Effector memory CD8-positive, alpha-beta T cell (primary cell): Measurements from ENCODE around the gene GPR21.

Experiments
- ATAC-seq: fragments of 150-1000 bp; cut with Tn5 transposase; replicated peaks from 2 replicates; pipeline ENCODE4 v1.10.0; 2021; ENCODE audit warnings: mild to moderate bottlenecking, moderate library complexity
- DNase-seq, 3 experiments: peaks; one replicate each; pipeline ENCODE4 v3.0.0; 2021
- H3K27ac Mint-ChIP-seq, 2 donors: one replicate each; pipeline ENCODE4 v1.8.0; 2022; ENCODE audit warnings: mild to moderate bottlenecking in 2 of 2, mixed read lengths in 2 of 2, moderate library complexity in 2 of 2
- H3K27me3 Mint-ChIP-seq, 2 donors: one replicate each; pipeline ENCODE4 v1.8.0; 2022; ENCODE audit warnings: mixed read lengths in 2 of 2
- H3K36me3 Mint-ChIP-seq: one replicate; pipeline ENCODE4 v1.8.0; 2022; ENCODE audit warnings: mild to moderate bottlenecking, moderate library complexity, mixed read lengths; ENCODE audit not compliant: insufficient read depth
- H3K4me1 Mint-ChIP-seq, 2 donors: one replicate each; pipeline ENCODE4 v1.8.0; 2022; ENCODE audit warnings: low read depth in 2 of 2, mixed read lengths in 2 of 2
- H3K4me3 Mint-ChIP-seq, 2 donors: one replicate each; pipeline ENCODE4 v1.8.0; 2022; ENCODE audit warnings: mild to moderate bottlenecking in 2 of 2, mixed read lengths in 2 of 2, moderate library complexity in 2 of 2
- H3K9me3 Mint-ChIP-seq, 2 donors: one replicate each; pipeline ENCODE4 v1.8.0; 2022; ENCODE audit warnings: mixed read lengths in 2 of 2

The GPR21 gene

GRCh38 chr9:123040801-123041200 is 7.3 kb downstream of the GPR21 start:
- ATAC-seq: no peak
- H3K27ac Mint-ChIP-seq: no peak overlapping the region
- no peak overlapping the region for H3K4me3 Mint-ChIP-seq
- H3K27me3 Mint-ChIP-seq: no peaks in the 10 kb centered on the region
- peaks cover 0 to 3% of the 10 kb centered on the region in 2 donors for H3K4me1 Mint-ChIP-seq
- H3K36me3 Mint-ChIP-seq: peaks cover 7% of the 10 kb centered on the region
- no peaks in the 10 kb centered on the region for H3K9me3 Mint-ChIP-seq
- no peak for DNase-seq

GRCh38 chr9:123041489-123041888 is 8.0 kb downstream of the GPR21 start:
- Mint-ChIP-seq H3K9me3 (no peaks in the 10 kb centered on the region), H3K27me3 (no peaks in the 10 kb centered on the region), H3K4me1 (peaks cover 0 to 3% of the 10 kb centered on the region in 2 donors), H3K4me3 (no peak overlapping the region), H3K27ac (no peak overlapping the region), H3K36me3 (peaks cover 7% of the 10 kb centered on the region)
- no peak for ATAC-seq
- no peak for DNase-seq

- H3K36me3 Mint-ChIP-seq: peaks cover 7% of the 10 kb centered on the region
- no peaks in the 10 kb centered on the region for H3K9me3 Mint-ChIP-seq
- DNase-seq (no peak), ATAC-seq (no peak)
- H3K4me3 Mint-ChIP-seq: no peak overlapping the region
- H3K4me1 Mint-ChIP-seq: no peaks in the 10 kb centered on the region
- no peak overlapping the region for H3K27ac Mint-ChIP-seq
- H3K27me3 Mint-ChIP-seq: no peaks in the 10 kb centered on the region
These were observed 9.8 kb downstream of the GPR21 start for GRCh38 chr9:123043081-123043939.

- H3K27ac Mint-ChIP-seq: no peak overlapping the region
- ATAC-seq: no peak
- peaks cover 7% of the 10 kb centered on the region for H3K36me3 Mint-ChIP-seq
- H3K4me3 Mint-ChIP-seq: no peak overlapping the region
- no peaks in the 10 kb centered on the region for H3K27me3 Mint-ChIP-seq
- DNase-seq: no peak
- H3K9me3 Mint-ChIP-seq: no peaks in the 10 kb centered on the region
- H3K4me1 Mint-ChIP-seq: no peaks in the 10 kb centered on the region
These were observed 11.1 kb downstream of the GPR21 start for GRCh38 chr9:123044586-123044985.

- no peak overlapping the region for H3K4me3 Mint-ChIP-seq
- DNase-seq: no peak
- no peaks in the 10 kb centered on the region for H3K27me3 Mint-ChIP-seq
- peak overlapping the region in 1 of 2 donors; percentile 2 for H3K27ac Mint-ChIP-seq
- ATAC-seq: no peak
- H3K36me3 Mint-ChIP-seq: peaks cover 7% of the 10 kb centered on the region
- H3K9me3 Mint-ChIP-seq: no peaks in the 10 kb centered on the region
- H3K4me1 Mint-ChIP-seq: no peaks in the 10 kb centered on the region
These were observed 13.1 kb downstream of the GPR21 start for GRCh38 chr9:123046406-123047195.

GRCh38 chr9:123048748-123049147 is 15.3 kb downstream of the GPR21 start:
- H3K4me3 Mint-ChIP-seq: no peak overlapping the region
- H3K27ac Mint-ChIP-seq: no peak overlapping the region
- no peaks in the 10 kb centered on the region for H3K27me3 Mint-ChIP-seq
- H3K4me1 Mint-ChIP-seq: peaks cover 0 to 3% of the 10 kb centered on the region in 2 donors
- peaks cover 4% of the 10 kb centered on the region for H3K36me3 Mint-ChIP-seq
- no peak for DNase-seq
- no peaks in the 10 kb centered on the region for H3K9me3 Mint-ChIP-seq
- no peak for ATAC-seq

GRCh38 chr9:123049589-123050222 is 16.2 kb downstream of the GPR21 start:
- no peak for DNase-seq
- Mint-ChIP-seq H3K4me3 (no peak overlapping the region), H3K9me3 (no peaks in the 10 kb centered on the region), H3K27me3 (no peaks in the 10 kb centered on the region), H3K36me3 (peaks cover 5% of the 10 kb centered on the region), H3K27ac (no peak overlapping the region), H3K4me1 (peaks cover 0 to 4% of the 10 kb centered on the region in 2 donors)
- no peak for ATAC-seq

GRCh38 chr9:123053046-123053445 is 19.6 kb downstream of the GPR21 start:
- Mint-ChIP-seq H3K9me3 (no peaks in the 10 kb centered on the region), H3K27ac (no peak overlapping the region), H3K27me3 (no peaks in the 10 kb centered on the region), H3K36me3 (peaks cover 14% of the 10 kb centered on the region), H3K4me3 (no peak overlapping the region), H3K4me1 (peaks cover 0 to 4% of the 10 kb centered on the region in 2 donors)
- no peak for DNase-seq
- ATAC-seq: no peak

GRCh38 chr9:123053711-123054110 is 20.2 kb downstream of the GPR21 start:
- Mint-ChIP-seq H3K9me3 (no peaks in the 10 kb centered on the region), H3K27ac (peak overlapping the region in 1 of 2 donors; percentile 17), H3K27me3 (no peaks in the 10 kb centered on the region), H3K4me1 (peaks cover 0 to 4% of the 10 kb centered on the region in 2 donors), H3K36me3 (peaks cover 12% of the 10 kb centered on the region), H3K4me3 (no peak overlapping the region)
- DNase-seq (no peak), ATAC-seq (no peak)

- ATAC-seq: no peak
- H3K4me1 Mint-ChIP-seq: peaks cover 0 to under 1% of the 10 kb centered on the region in 2 donors
These were observed 25.4 kb downstream of the GPR21 start for GRCh38 chr9:123058834-123059233.

GRCh38 chr9:123059472-123060220 is 26.2 kb downstream of the GPR21 start:
- ATAC-seq: no peak
- Mint-ChIP-seq H3K9me3 (no peaks in the 10 kb centered on the region), H3K36me3 (peaks cover 15% of the 10 kb centered on the region), H3K4me3 (no peak overlapping the region), H3K4me1 (no peaks in the 10 kb centered on the region), H3K27ac (no peak overlapping the region), H3K27me3 (no peaks in the 10 kb centered on the region)
- DNase-seq: no peak

More at GRCh38 chr9:123058834-123059233, 25.4 kb downstream of the GPR21 start:
- no peak overlapping the region for H3K4me3 Mint-ChIP-seq
- no peak for DNase-seq
- H3K27me3 Mint-ChIP-seq: no peaks in the 10 kb centered on the region
- H3K9me3 Mint-ChIP-seq: no peaks in the 10 kb centered on the region
- H3K27ac Mint-ChIP-seq: no peak overlapping the region
- H3K36me3 Mint-ChIP-seq: peaks cover 15% of the 10 kb centered on the region

GRCh38 chr9:123061216-123061615 is 27.7 kb downstream of the GPR21 start:
- Mint-ChIP-seq H3K36me3 (peaks cover 8% of the 10 kb centered on the region), H3K9me3 (no peaks in the 10 kb centered on the region), H3K4me3 (no peak overlapping the region), H3K4me1 (no peaks in the 10 kb centered on the region), H3K27ac (no peak overlapping the region), H3K27me3 (no peaks in the 10 kb centered on the region)
- no peak for ATAC-seq
- DNase-seq: no peak
